ENCODE measurements around the gene SCOC. TPM values are rescaled to one million over a fixed set of nuclear protein-coding genes. Genes with fewer than 3 reads are reported as not detected.

Gene SCOC
- total and polyA plus RNA-seq, 7 donors, result 23.9 to 85.9 (median 31.6) TPM

DNA sequence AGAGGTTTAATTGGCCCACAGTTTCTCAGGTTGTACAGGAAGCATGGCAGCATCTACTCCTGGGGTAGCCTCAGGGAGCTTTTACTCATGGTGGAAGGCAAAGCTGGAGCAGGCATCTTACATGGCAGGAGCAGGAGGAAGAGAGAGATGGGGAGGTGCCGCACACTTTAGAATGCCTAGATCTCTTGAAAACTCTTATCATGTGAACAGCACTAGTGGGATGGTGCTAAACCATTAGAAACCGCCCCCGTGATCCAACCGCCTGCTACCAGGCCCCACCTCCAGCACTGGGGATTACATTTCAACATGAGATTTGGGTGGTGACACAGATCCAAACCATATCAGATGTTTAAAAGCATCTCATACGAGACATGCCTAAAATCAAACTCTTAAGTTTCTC lies 41.6 kb upstream of the SCOC start:
- Histone ChIP-seq H3K4me1 (no peaks in the 10 kb centered on the region), H3K27ac (no peak overlapping the region), H3K9me3 (no peaks in the 10 kb centered on the region), H3K36me3 (ENCODE audit: insufficient read depth in 1 of 2, low read depth in 1 of 2) (no peaks in the 10 kb centered on the region), H3K27me3 (ENCODE audit: insufficient read depth in 3 of 3, low read length in 2 of 3) (no peaks in the 10 kb centered on the region), H3K4me3 (no peak overlapping the region)
- TF ChIP-seq CTCF (IDR thresholded peaks at IDR 0.05), result no peak
- WGBS, 3 donors, result 79 to 85% (median 83%) methylated on average over 5 of the region's 5 CpGs
- ATAC-seq (no peak), DNase-seq (no peak)
- intact Hi-C loops (cut with DNase I), result no loop called here

GRCh38 chr4:140332734-140333133 lies 40.7 kb upstream of the SCOC start:
- no peaks in the 10 kb centered on the region for H3K36me3 ChIP-seq (ENCODE audit: insufficient read depth in 1 of 2, low read depth in 1 of 2)
- no peak overlapping the region for H3K4me3 ChIP-seq
- DNase-seq (no peak), ATAC-seq (peak in 2 of 4 donors; percentile 45 to 54)
- no peaks in the 10 kb centered on the region for H3K27me3 ChIP-seq (ENCODE audit: insufficient read depth in 3 of 3, low read length in 2 of 3)
- no peaks in the 10 kb centered on the region for H3K9me3 ChIP-seq
- H3K27ac ChIP-seq, result no peak overlapping the region
- H3K4me1 ChIP-seq, result no peaks in the 10 kb centered on the region
- WGBS, 3 donors, result 81 to 88% (median 85%) methylated on average over 2 of the region's 2 CpGs
- intact Hi-C loops (cut with DNase I), result no loop called here
- TF ChIP-seq CTCF (IDR thresholded peaks at IDR 0.05), result no peak

DNA sequence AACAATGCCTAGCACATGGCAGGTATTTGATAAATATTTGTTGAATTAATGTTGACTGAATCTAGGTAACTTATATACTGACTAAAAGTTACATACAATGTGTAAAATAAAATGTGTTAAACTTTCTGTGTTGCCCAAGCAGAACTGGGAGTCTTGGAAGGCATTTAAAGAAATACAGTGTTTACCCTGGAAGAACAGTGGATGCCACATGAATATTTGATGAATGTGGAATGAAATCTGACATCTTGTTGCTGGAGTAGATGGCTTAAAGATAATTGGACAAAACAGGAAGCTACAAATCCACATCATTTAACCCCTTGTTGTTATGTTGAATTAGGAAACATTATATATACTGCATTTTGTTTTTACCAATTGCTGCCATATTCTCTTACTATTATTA lies 39.9 kb upstream of the SCOC start:
- H3K4me3 ChIP-seq, result no peak overlapping the region
- ATAC-seq (no peak), DNase-seq (no peak)
- no peaks in the 10 kb centered on the region for H3K4me1 ChIP-seq
- intact Hi-C loops (cut with DNase I), result no loop called here
- no peak overlapping the region for H3K27ac ChIP-seq
- no peak for TF ChIP-seq CTCF (IDR thresholded peaks at IDR 0.05)
- no peaks in the 10 kb centered on the region for H3K36me3 ChIP-seq (ENCODE audit: insufficient read depth in 1 of 2, low read depth in 1 of 2)
- H3K9me3 ChIP-seq, result no peaks in the 10 kb centered on the region
- no peaks in the 10 kb centered on the region for H3K27me3 ChIP-seq (ENCODE audit: insufficient read depth in 3 of 3, low read length in 2 of 3)

DNA sequence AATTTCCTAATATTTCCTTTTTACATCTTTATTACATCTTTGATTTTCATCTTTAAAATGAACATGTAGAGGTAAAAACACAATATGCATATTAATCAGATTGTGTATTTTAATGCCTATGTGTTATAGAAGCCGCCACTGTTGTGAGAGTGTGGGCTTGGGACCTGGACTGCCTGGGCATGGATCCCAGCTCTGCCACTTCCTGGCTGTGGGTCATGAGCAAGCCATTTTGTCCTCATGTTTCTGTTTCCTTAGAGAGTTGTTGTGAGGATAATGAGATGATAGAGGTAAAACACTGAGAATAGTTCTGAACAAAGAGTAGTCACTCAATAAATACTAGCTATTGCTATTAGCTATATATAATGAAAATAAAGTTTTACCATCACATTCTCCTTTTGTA lies 38.4 kb upstream of the SCOC start:
- H3K36me3 ChIP-seq (ENCODE audit: insufficient read depth in 1 of 2, low read depth in 1 of 2), result no peaks in the 10 kb centered on the region
- no peak for TF ChIP-seq CTCF (IDR thresholded peaks at IDR 0.05)
- no peaks in the 10 kb centered on the region for H3K27me3 ChIP-seq (ENCODE audit: insufficient read depth in 3 of 3, low read length in 2 of 3)
- no peaks in the 10 kb centered on the region for H3K4me1 ChIP-seq
- H3K4me3 ChIP-seq, result no peak overlapping the region
- no peak for ATAC-seq
- DNase-seq, result no peak
- intact Hi-C loops (cut with DNase I), result no loop called here
- H3K27ac ChIP-seq, result no peak overlapping the region
- WGBS, 3 donors, result 84 to 86% (median 85%) methylated on average over 1 of the region's 1 CpG
- H3K9me3 ChIP-seq, result no peaks in the 10 kb centered on the region

GRCh38 chr4:140336730-140337129 lies 36.7 kb upstream of the SCOC start:
- no peak overlapping the region for H3K27ac ChIP-seq
- no peaks in the 10 kb centered on the region for H3K36me3 ChIP-seq (ENCODE audit: insufficient read depth in 1 of 2, low read depth in 1 of 2)
- no peak for TF ChIP-seq CTCF (IDR thresholded peaks at IDR 0.05)
- ATAC-seq (no peak), DNase-seq (no peak)
- no peaks in the 10 kb centered on the region for H3K9me3 ChIP-seq
- intact Hi-C loops (cut with DNase I), result no loop called here
- no peaks in the 10 kb centered on the region for H3K27me3 ChIP-seq (ENCODE audit: insufficient read depth in 3 of 3, low read length in 2 of 3)
- H3K4me3 ChIP-seq, result no peak overlapping the region
- no peaks in the 10 kb centered on the region for H3K4me1 ChIP-seq

Measured in psoas muscle (tissue), 8 donors.